NCI-H2029 (cell line): ENCODE data around the gene PRPF38A.

Experiments
- DNase-seq: peaks from one replicate; lab custom pipeline; 2025; lab: John Stamatoyannopoulos, UW

PRPF38A gene

GRCh38 chr1:52461821-52462220, 57.4 kb downstream of the PRPF38A start:
- DNase-seq: no peak

- DNase-seq: no peak
Observed at GRCh38 chr1:52463891-52464290, 59.5 kb downstream of the PRPF38A start.

GRCh38 chr1:52469108-52469507, 64.7 kb downstream of the PRPF38A start:
- no peak for DNase-seq
